GM19023 (cell line): ENCODE measurements around the gene MYDGF.

Source experiments
- ATAC-seq: cut with Tn5 transposase; IDR thresholded peaks from one replicate; pipeline ENCODE4 v1.9.1; 2021; ENCODE audit warnings: mild to moderate bottlenecking, moderate library complexity; ENCODE audit not compliant: unreplicated experiment

MYDGF gene

GRCh38 chr19:4676955-4677731 is 7.0 kb upstream of the MYDGF start:
- ATAC-seq, result no peak

- no peak for ATAC-seq
These were observed 5.2 kb upstream of the MYDGF start for GRCh38 chr19:4675346-4675745.

- ATAC-seq, result no peak
These were observed 3.6 kb upstream of the MYDGF start for GRCh38 chr19:4673726-4674125.

GRCh38 chr19:4673216-4673615 is 3.1 kb upstream of the MYDGF start:
- no peak for ATAC-seq

GRCh38 chr19:4671185-4671851 is 1.2 kb upstream of the MYDGF start:
- ATAC-seq, result no peak

GRCh38 chr19:4664642-4665041 is 5.5 kb downstream of the MYDGF start:
- ATAC-seq, result no peak

- no peak for ATAC-seq
These were observed 7.3 kb downstream of the MYDGF start for GRCh38 chr19:4662812-4663211.

GRCh38 chr19:4662020-4662695 is 8.0 kb downstream of the MYDGF start:
- ATAC-seq, result no peak

GRCh38 chr19:4660993-4661392 is 9.1 kb downstream of the MYDGF start:
- ATAC-seq, result no peak

- no peak for ATAC-seq
These were observed 9.9 kb downstream of the MYDGF start for GRCh38 chr19:4660181-4660791.

GRCh38 chr19:4657835-4658234 is 12.3 kb downstream of the MYDGF start:
- ATAC-seq, result no peak

GRCh38 chr19:4657262-4657661 is 12.9 kb downstream of the MYDGF start:
- ATAC-seq, result no peak

- ATAC-seq, result no peak
These were observed 14.0 kb downstream of the MYDGF start for GRCh38 chr19:4656102-4656501.

- ATAC-seq, result no peak
These were observed 15.4 kb downstream of the MYDGF start for GRCh38 chr19:4654437-4655361.

- no peak for ATAC-seq
These were observed 16.2 kb downstream of the MYDGF start for GRCh38 chr19:4653793-4654436.

GRCh38 chr19:4652075-4652474 is 18.1 kb downstream of the MYDGF start:
- ATAC-seq, result no peak

- no peak for ATAC-seq
These were observed 20.0 kb downstream of the MYDGF start for GRCh38 chr19:4650159-4650558.

- no peak for ATAC-seq
These were observed 20.6 kb downstream of the MYDGF start for GRCh38 chr19:4649392-4650047.
